ENCODE results near the gene ABHD6. TPM values are rescaled to one million over a fixed set of nuclear protein-coding genes. Genes with fewer than 3 reads are reported as not detected.

Gene ABHD6
- total and polyA plus RNA-seq, 9 of the 15 experiments (the other 6 are each of a cell fraction or from before 2014, with no cell fraction given) = 0.53 to 3.6 (median 2.5) TPM

- H2AFZ ChIP-seq (ENCODE audit: low read depth, low read length) = no peak overlapping the region
- in situ Hi-C loops (cut with MboI) (no loop called here), intact Hi-C loops (cut with micrococcal nuclease) (no loop called here)
- DNase-seq (ENCODE audit: extremely low read depth in 1 of 4, low spot score in 3 of 4) (no peak), FAIRE-seq (no peak), ATAC-seq (no peak)
- H3K27me3 ChIP-seq (ENCODE audit: control insufficient read depth in 2 of 2, insufficient read depth in 2 of 2, low read length in 2 of 2) = peaks cover 7 to 52% of the 10 kb centered on the region in 2 experiments; a peak in 4 of 5 replicates
- no peaks in the 10 kb centered on the region for H3K79me2 ChIP-seq (ENCODE audit: control insufficient read depth, insufficient read depth, low read length)
- H3K4me3 ChIP-seq = no peak overlapping the region
- TF ChIP-seq C11orf30 (IDR thresholded peaks at IDR 0.05; ENCODE audit: low read depth) (peak; percentile 55), TCFL5 (CRISPR knock-in tag; conservative IDR thresholded peaks at IDR 0.05) (no peak), BCLAF1 (IDR thresholded peaks at IDR 0.05; ENCODE audit: borderline replicate concordance in 1 of 2, control insufficient read depth in 1 of 2, low read depth in 2 of 2, low read length in 1 of 2) (no peak), ZNF316 (IDR thresholded peaks at IDR 0.05) (peak; percentile 51), MAFG (tag; conservative IDR thresholded peaks at IDR 0.05) (peak; percentile 32; the same call in 1 of the 2 replicates)
- no peak overlapping the region for H3K9ac ChIP-seq (ENCODE audit: insufficient read depth in 1 of 2, low read depth in 2 of 2, low read length in 2 of 2)
- CTCF ChIA-PET (ENCODE audit: low intra/inter-chr PET ratio) = no interaction called here
- no peaks in the 10 kb centered on the region for H3K36me3 ChIP-seq (ENCODE audit: control insufficient read depth, insufficient read depth, low read length)
- H3K9me1 ChIP-seq (ENCODE audit: control insufficient read depth, insufficient read depth, low read length) = no peaks in the 10 kb centered on the region
- BruUV-seq (replicated peaks) = no TSS peak
- POLR2A ChIA-PET = no interaction called here
- H3K9me3 ChIP-seq (replicated peaks; ENCODE audit: control insufficient read depth, insufficient read depth, low read depth, low read length) = no peaks in the 10 kb centered on the region
- H3K4me2 ChIP-seq (ENCODE audit: insufficient read depth, low read length) = no peak overlapping the region
- no peaks in the 10 kb centered on the region for H4K20me1 ChIP-seq (replicated peaks; ENCODE audit: control insufficient read depth, insufficient read depth, low read length)
- H3K4me1 ChIP-seq (replicated peaks in 1 of 2; ENCODE audit: control insufficient read depth in 2 of 2, insufficient read depth in 2 of 2, low read length in 2 of 2) = no peaks in the 10 kb centered on the region
- 10% methylated on average over 3 of the region's 4 CpGs for WGBS (ENCODE audit: insufficient coverage, low coverage, missing lambda C conversion rate)
- H3K27ac ChIP-seq (ENCODE audit: extremely low read depth, low read depth, low read length) = no peak overlapping the region
Observed at GRCh38 chr3:58204720-58205119, 32.9 kb upstream of the ABHD6 start.

Data from K562 (cell line).